ENCODE measurements around the gene KIDINS220.
"Not testable (repeated sequence)": the region's sequence is repeated elsewhere in the genome, so short reads cannot be mapped to it uniquely, and the experiment has no call there.

The KIDINS220 gene

DNA sequence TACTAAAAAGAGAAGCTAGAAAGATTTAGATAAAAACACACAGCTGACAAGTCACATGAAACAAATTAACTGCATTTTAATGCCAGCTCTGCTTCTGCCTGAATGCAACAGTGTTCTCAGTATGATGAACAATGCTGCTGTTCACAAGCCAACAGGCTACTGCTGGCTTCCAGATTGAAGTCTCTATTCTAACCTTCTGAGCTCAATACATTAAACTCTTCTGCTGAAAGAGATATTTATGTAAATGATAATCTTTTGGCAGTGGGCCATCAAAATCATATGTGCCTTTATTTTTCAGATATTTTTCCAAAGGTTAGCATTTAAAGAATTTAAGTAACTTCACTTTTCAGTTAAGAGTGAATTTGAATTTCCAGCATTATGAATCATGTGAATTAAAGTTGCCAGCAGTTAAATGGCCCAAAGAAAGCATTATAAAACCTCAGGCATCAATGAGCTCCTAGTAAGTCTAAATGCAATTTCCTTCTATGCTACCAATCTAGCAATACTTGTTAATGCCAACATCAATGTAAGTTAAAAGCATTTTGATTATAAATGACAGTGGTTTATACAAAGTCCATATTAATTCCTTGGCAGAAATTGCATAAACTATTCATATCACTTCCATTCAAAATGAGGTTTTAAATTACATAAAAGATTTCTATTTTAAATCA, 83.2 kb downstream of the KIDINS220 start:
- DNase-seq (ENCODE audit: low read depth, low spot score), result no peak

DNA sequence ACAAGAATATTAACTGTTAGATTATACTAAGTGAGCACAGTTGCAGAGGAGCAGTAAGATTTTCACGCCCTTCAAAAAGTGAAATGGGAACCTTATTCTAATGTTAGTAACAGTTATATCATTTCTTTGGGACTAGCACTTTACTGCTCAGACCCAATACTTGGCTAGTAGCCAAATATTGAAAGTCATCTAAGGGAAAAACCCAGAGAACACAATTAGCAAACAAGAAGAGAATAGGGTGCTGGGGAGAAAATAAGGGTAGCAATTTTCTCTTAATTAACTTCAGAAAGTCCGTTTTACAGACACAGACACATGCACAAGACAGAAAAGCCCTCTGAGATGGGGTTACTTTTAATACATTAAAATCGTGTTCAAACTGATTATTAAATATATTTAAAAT, 83.8 kb downstream of the KIDINS220 start:
- DNase-seq (ENCODE audit: low read depth, low spot score), result no peak

DNA sequence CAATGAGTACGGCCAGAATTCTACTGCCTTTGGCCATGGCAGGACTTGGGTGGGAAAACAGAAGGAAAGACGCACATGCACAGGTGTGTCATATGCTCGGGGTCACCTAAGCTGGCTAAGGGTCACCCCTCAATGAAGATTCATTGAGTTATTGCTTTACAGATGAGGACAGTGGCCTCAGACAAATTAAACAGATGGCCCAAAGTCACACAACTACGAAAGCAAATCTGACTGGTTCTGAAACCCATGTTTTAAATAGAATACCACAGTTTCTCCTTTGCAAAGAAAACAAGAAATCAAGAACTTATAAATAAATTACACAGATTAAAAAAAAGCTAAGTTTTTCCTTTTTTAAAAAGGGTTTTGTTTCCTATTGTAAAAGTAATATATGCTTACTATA, 85.0 kb downstream of the KIDINS220 start:
- DNase-seq (ENCODE audit: low read depth, low spot score), result no peak

DNA sequence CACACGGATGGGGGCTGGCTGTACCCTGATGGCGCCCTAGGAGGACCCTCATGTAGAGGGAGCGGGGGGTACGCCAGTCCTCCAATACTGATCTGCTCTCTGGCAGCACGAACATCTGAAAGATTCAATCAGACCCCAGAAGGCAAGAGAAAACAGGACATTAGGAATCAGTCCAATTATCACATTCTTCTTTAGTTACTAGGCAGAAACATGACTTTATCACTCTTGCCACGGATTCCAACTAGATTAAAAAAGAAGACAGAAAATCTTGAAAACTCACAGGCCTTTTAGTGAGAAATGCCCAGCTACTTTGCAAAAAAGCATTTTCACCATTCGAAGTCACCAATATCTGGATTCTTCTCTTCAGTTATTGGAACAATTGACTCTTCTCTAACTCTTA, 87.2 kb downstream of the KIDINS220 start:
- no peak for DNase-seq (ENCODE audit: low read depth, low spot score)

DNA sequence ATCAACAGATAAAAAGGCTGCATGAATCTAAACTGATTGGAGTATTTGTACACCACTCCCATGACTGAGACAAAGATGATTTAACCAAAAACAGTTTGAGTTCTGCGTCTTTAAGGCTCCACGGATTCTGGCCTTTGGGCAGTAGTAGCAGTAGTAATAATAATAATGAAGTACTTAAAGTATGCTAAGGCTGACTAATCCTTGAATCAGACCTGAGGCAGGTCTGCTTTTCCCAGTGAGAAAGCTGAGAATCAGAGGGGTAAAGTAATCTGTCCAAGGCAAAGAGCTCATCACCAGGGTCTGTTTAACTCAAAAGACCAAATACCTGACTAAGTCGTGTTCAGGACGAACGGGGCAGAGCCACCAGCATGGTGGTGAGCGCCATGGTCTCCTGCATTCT, 94.2 kb downstream of the KIDINS220 start:
- no peak for DNase-seq (ENCODE audit: low read depth, low spot score)

DNA sequence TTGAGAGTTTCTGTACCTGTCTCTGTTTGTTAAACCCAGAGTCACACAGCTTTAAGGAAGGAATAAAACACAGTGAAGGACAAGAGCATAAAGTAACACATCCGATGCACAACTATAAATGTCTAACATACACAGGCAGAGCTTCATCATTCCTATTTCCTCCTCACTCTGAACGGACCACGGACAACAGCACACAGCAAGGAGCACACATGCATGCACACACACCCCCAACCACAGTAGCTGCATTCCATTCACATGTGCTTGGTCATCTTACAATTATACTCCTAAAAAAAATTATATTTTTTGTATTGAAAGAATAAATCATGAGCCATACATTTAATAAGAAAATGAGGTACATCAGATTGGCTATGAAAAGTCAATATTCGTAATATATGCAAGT, 97.3 kb downstream of the KIDINS220 start:
- DNase-seq (ENCODE audit: low read depth, low spot score), result no peak

DNA sequence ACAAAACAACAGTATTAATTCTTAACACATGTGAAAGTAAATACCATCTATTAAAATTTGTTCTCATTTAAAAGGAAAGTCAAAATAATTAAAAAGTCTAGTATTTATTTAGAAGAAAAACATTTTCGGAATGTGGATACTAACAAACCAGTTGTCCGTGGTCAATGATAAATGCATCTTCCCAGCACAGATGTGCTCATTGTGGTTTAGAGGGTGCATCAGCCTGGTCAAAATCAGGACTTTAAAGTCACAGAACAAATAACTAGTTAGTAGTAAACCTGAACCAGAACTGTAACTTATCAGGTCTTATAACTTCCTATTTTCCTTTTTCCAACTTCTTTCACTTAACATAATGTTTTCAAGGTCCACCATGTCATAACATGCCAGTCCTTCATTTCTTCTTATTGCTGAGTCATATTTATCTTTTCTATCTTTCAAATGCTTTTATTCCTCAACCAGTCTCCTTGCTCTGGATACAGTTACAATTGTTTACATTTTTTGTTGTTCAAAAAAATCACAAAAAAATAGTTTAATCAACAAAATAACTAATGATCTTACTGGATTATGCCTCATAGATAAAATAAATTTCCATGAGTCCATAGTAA, 99.7 kb downstream of the KIDINS220 start:
- DNase-seq (ENCODE audit: low read depth, low spot score), result no peak

DNA sequence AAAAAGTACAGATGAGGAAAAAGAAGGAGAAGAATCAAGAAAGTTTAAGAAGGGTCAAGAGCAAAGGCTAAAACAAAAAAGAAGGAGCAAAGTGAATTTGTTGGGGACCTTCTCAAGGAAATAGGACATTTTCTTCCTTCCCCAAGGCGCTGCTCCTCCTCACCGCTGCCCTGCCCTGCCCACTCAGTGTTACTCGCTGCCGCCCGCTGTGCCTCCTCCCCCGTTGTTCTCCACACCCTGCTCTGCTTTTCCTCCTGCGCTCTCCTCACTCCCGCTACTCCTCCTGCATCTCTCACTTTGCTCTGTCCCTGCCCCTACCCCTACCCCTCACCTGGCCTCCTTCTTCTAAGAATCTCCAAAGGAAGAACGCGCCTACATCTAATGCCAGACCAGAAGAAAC, 104.8 kb downstream of the KIDINS220 start:
- DNase-seq (ENCODE audit: low read depth, low spot score), result no peak

DNA sequence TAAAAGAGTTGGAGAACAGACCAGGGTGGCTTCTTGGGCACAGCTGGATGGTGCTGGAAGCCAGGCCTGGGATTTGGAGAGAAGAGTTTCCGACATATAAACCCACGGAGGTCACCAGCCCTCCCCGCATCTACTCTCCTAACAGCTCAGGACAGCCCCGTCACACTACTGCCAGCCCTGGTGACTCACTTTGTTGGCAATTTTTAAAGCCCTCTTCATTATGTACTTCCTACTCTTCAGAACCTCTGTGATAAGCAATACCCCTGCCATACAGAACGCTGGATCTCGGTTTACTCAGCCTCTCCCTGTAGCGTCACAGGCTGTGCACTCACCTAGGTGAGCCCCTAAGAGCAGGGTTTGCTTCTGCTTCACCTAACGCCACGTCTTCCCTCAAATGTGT, 107.5 kb downstream of the KIDINS220 start:
- DNase-seq (ENCODE audit: low read depth, low spot score), result no peak

DNA sequence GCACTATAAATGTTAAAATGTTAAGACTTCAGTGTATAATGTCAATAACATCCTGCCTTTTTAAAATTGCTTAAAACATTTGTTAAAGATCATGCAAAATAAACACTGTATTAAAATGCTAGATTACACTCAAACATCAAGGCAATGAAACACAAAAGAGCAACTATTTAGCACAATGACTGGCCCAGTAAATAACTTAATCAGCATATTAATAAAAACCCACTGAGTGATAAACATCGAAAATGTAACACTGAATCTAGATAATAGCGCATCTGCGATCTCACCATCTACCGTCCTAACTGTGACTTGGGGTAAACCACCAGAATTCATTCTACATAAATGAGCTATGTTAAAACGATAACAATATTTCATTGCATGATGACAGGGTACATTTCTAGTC, 108.3 kb downstream of the KIDINS220 start:
- DNase-seq (ENCODE audit: low read depth, low spot score), result not testable (repeated sequence)

DNA sequence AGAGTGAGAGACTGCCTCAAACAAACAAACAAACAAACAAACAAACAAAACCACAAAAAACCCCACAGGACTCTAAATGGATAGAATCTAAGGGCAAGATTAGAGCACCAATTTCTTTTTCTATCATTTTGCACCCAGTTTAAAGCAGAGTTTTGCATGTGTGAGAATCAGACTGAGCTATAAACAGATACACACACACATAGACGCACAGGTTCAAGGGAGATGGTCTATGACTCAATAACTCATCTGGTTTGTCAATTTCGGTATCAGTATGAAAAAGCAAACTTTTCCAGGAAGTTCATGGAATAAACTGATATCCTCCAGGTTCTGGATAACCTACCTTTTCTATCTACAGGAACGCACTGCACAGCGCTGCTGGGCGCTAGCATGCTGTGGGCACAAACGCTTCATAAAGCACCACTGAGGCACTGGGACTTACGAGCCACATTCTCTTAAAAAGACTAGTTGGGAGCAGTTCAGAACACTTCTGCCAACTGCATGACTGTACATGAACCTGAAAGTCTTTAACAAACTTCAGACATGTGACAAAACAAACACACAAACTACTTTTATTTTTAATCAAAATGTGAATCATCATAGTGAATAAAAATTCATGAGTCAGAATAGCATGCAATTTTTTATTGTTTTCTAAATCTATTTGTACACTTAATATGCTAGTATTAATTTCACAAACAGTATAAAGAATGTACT, 109.0 kb downstream of the KIDINS220 start:
- DNase-seq (ENCODE audit: low read depth, low spot score), result no peak

DNA sequence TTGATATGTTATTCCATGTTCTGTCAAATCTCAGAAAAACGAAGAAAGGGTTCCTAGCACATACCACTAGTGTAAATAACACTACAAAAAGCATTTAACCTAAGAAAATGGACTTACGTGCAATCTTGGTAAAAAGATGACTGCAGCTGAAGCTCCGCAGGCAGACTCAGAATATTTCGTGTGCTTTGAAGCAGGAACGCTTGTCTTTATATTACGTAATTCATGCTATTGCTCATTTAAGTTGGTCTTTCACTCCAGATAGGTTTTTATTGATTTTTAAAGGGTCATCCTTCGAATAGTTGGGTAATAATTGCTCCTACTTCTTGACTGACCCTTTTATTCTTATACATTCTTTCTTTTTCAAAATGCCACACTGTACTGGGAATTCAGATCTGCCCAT, 111.6 kb downstream of the KIDINS220 start:
- no peak for DNase-seq (ENCODE audit: low read depth, low spot score)

DNA sequence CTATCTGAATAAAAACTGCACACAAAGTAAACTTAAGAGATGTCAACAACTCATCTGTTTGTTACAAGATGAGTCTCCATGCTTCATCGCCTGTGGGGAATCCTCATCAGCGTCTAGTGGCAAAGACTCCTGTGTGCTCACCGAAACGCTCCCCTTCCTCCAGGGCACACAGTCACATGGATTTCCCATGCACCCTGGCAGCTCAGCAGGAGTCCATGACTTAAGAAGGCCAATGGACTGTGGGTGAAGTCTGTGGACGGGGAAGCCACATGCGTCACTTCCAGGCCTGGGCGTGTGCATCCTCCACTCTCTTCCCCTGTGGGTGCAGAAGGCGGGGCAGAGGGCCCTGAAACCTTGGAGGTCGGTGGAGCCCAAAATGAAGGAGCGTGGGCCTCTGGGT, 114.4 kb downstream of the KIDINS220 start:
- DNase-seq (ENCODE audit: low read depth, low spot score), result no peak

DNA sequence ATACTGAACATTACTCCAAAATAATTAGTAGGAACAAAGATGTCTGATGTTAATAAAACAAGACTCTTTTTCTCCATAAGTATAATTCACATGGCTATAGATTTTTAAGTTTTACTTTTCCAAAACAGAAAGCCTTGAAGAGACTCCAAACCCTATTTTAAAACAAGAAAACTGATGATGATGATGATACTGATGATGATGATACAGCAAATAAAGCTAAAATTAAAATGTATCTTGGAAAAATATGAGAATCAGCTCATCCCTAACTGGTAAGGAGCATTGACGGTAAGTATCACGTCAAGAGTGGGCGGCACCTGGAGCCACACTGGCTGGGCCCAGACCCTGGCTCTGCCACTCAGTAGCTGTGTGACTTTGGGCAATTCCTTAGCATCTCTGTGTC, 116.0 kb downstream of the KIDINS220 start:
- DNase-seq (ENCODE audit: low read depth, low spot score), result no peak

DNA sequence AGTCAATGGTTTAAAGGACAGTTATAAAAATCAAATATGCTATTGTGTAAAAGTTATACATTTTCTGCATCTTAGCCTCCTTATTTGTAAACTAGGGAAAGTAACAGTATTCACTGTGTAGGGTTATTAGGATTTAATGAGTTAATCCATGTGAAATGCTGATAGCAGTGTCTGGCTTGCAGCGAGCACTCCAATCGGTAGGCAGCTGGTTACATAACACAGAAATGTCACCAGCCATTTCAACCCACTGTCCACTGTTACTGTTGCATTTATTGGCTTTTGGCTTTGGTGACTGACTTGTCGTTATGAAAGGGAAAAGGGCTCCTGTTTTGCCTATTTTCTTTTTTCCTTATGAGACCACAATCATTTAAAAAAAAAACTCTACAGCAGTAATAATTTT, 116.7 kb downstream of the KIDINS220 start:
- no peak for DNase-seq (ENCODE audit: low read depth, low spot score)

DNA sequence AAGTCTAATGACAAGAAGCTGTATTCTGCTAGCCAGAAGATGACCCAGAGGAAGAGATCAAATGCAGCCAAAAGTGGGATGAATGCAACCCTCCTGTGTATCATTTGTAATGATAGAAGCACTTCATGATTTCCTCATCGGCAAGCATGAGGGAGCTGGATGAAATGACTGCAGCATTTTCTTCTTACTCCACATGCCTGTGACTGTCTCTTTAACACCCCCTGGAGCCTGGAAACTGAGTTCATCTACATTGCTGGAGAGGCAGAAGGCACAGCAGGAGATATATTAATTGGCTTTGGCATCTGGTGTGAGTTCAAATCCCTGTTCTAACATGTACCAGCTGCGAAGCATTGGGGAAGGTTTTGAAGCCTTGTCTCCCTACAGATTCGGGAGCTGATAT, 117.9 kb downstream of the KIDINS220 start:
- no peak for DNase-seq (ENCODE audit: low read depth, low spot score)

DNA sequence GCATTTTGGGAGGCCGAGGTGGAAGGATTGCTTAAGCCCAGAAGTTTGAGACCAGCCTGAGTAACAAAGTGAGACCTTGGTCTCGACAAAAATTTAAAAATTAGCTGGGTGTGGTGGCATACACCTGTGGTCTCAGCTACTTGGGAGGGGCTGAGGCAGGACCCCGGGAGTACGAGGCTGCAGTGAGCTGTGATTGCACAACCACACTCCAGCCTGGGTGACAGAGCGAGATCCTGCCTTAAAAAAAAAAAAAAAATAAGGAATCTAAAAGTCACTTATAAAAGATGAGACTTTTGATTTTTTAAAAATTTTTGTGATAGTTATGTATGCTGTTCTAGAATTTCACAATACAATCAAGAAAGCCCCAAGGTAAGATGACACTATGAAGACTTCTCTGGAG, 122.4 kb downstream of the KIDINS220 start:
- DNase-seq (ENCODE audit: low read depth, low spot score), result no peak

DNA sequence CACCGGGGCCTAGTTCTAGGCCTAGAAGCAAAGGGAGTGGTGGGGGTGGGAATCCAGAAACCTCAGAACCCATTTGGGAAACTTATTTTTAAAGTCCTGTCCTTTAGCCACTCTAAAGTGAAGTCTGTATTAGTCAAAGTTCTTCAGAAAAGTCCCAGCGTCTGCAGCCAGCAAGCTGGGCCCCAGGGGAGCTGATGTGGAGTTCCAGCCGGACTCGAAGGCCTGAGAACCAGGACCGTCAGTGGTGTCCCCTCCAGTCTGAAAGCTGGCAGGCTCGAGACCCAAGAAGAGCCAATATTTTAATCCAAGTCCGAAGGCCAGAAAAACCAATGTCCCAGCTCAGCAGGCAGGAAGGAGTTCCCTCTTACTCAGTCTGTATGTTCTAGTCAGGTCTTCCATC, 123.1 kb downstream of the KIDINS220 start:
- no peak for DNase-seq (ENCODE audit: low read depth, low spot score)

DNA sequence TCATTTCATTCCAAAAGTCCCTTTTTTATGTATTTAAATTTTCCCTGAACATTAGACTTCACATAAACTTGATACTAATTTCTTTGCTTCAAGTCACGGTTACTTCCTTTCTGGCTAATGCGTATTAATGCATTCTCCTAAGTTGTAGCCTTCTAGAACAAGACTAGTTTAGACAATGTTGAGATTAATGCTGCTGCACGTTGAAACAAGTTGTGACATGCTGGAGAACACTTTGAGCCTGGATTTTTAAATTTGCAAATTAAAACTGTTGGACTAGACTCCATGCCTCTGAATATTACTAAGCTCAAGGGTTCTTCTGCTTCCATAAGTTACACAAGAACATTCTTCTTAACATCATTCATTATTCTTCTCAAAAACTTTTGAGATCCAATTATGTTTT, 126.5 kb downstream of the KIDINS220 start:
- DNase-seq (ENCODE audit: low read depth, low spot score), result no peak

DNA sequence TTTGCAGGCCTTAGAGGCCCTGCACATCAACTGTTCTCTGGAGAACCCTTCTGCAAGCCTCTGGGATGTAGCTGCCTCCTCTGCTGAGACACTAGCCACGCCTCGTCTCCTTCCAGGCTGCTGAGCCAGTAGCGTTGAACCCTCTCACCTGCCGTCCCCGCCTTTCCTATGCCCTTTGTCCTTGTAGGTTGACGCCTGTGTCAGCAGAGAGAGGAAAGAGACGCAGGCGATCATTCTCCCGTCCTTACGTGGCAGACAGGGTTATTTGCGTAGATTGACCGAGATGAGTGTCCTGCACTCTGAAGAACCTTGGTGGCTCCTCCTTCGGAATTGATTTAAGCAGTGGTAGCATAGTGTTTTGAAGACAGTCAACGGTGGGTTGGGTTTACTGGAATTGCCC, 127.8 kb downstream of the KIDINS220 start:
- no peak for DNase-seq (ENCODE audit: low read depth, low spot score)

DNA sequence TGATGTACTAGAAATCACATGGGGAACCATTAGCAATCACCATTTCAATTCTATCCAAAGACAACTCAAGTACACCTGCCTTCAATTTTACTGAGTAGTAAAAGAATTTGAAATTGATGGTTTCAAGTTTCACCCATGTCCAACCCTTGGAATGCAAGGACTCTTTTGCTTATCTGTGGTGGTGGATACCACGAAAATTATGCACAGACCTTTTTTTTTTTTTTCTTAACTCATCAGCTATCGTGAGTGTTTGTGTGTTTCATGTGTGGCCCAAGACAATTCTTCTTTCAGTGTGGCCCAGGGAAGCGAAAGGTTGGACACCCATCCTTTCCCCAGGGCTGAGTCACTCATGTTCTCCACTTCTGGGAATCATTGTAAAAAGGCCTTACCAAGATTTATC, 132.5 kb downstream of the KIDINS220 start:
- no peak for DNase-seq (ENCODE audit: low read depth, low spot score)

DNA sequence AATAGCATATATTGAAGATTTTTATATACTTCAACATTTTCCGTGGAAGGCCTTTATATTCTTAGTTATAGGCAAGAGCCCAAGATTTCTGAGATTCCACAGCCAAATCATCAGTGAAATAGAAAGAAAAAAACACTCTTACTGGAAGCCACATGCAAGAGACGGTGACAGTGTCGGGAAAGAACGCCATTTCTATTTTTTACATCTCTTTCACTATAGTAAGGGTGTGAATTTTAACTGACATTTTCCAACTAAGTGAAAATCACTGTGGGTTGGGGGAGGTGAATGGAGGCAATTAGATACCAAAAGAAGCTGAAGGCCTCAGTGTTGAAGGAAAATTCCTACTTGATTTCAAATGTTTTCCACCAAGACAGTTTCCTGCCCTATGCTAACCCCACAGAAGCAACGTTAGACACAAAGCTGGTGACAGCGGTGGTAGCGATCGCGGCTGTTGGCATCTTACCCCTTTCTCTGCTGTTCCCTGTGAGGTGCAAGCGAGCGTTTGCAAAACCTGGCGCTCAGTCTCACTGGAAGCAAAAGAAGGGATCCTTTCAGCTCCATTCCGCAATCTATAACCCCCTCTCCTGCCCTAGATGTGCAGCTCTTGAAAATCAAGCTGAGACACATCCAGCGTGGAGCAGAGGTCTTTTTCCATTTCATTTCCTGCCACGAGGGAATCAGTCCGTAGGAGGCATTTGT, 135.6 kb downstream of the KIDINS220 start:
- DNase-seq (ENCODE audit: low read depth, low spot score), result no peak

DNA sequence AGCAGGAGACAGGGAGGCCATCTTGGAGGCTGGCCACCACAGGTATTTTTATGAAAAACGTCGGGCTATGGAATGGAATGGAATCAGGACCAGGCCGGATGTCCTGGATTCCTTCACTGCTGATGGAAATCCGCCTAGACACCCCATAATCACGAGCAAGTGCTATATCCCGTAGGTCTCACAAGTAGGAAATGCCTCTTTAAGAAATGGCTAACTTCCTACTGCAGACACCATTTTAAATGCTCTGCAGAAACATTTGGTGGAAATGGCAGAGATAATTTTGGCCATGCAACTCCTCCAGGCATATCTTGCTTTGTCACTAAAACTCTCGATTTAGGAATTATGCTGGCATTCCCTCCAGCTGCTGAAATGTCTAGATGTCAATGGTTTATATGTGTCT, 137.6 kb downstream of the KIDINS220 start:
- DNase-seq (ENCODE audit: low read depth, low spot score), result no peak

Data from smooth muscle cell of the brain vasculature (primary cell).